Measurements from ENCODE around the gene KSR2. TPM values are rescaled to one million over a fixed set of nuclear protein-coding genes. Genes with fewer than 3 reads are reported as not detected.

The KSR2 gene
- total RNA-seq, 1 experiment from 2014 or later: 2.0 TPM

DNA sequence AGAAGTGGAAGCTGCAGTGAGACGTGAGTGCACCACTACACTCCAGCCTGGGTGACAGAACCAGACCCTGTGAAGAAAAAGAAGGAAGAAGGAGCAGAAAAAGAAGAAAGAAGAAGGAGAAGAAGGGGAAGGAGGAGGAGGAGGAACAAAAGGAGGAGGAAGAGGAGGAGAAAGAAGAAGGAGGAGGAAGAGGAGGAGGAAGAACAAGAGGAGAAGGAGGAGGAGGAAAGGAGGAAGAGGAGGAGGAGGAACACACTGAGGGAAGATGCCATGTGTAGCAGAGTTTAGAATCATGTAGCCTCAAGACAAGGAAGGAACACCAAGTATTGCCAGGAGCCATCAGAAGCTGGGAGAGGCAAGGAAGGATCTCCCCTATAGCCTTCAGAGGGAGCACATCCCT, 241.5 kb downstream of the KSR2 start:
- POLR2A ChIA-PET (ENCODE audit: unreplicated experiment): no interaction called here
- peaks cover 37% of the 10 kb centered on the region for H3K27me3 ChIP-seq (ENCODE audit: insufficient read depth, low read depth)
- BruUV-seq (replicated peaks): no TSS peak
- H3K36me3 ChIP-seq (ENCODE audit: low read depth): no peaks in the 10 kb centered on the region
- H3K79me2 ChIP-seq (ENCODE audit: low read depth): no peaks in the 10 kb centered on the region
- H3K27ac ChIP-seq: no peak overlapping the region
- H4K20me1 ChIP-seq (ENCODE audit: insufficient read depth): peaks cover 3% of the 10 kb centered on the region; the same call in 1 of the 2 replicates
- TF ChIP-seq, protein P1, sequence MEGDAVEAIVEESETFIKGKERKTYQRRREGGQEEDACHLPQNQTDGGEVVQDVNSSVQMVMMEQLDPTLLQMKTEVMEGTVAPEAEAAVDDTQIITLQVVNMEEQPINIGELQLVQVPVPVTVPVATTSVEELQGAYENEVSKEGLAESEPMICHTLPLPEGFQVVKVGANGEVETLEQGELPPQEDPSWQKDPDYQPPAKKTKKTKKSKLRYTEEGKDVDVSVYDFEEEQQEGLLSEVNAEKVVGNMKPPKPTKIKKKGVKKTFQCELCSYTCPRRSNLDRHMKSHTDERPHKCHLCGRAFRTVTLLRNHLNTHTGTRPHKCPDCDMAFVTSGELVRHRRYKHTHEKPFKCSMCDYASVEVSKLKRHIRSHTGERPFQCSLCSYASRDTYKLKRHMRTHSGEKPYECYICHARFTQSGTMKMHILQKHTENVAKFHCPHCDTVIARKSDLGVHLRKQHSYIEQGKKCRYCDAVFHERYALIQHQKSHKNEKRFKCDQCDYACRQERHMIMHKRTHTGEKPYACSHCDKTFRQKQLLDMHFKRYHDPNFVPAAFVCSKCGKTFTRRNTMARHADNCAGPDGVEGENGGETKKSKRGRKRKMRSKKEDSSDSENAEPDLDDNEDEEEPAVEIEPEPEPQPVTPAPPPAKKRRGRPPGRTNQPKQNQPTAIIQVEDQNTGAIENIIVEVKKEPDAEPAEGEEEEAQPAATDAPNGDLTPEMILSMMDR (conservative IDR thresholded peaks at IDR 0.05): no peak
- TF ChIP-seq EZH2 (IDR thresholded peaks at IDR 0.05; ENCODE audit: low read depth): no peak
- H3K4me3 ChIP-seq: no peak overlapping the region
- CTCF ChIA-PET: no interaction called here
- H3K9me2 ChIP-seq (ENCODE audit: insufficient read depth): no peaks in the 10 kb centered on the region
- no peaks in the 10 kb centered on the region for H3K4me1 ChIP-seq (replicated peaks; ENCODE audit: insufficient read depth)
- intact Hi-C loops (cut with micrococcal nuclease; ENCODE audit: unreplicated experiment): no loop called here
- no peaks in the 10 kb centered on the region for H3F3A ChIP-seq (ENCODE audit: insufficient read depth, low read depth)
- H2AFZ ChIP-seq: no peak overlapping the region
- no peaks in the 10 kb centered on the region for H3K9me3 ChIP-seq (ENCODE audit: insufficient read depth, low read depth)
- H3K4me2 ChIP-seq: no peak overlapping the region
- no peak for DNase-seq

- ChIA-PET POLR2A (ENCODE audit: unreplicated experiment) (no interaction called here), CTCF (no interaction called here)
- no peak overlapping the region for H3K4me2 ChIP-seq
- peaks cover 25% of the 10 kb centered on the region for H3K27me3 ChIP-seq (ENCODE audit: insufficient read depth, low read depth)
- H2AFZ ChIP-seq: no peak overlapping the region
- no peaks in the 10 kb centered on the region for H3K36me3 ChIP-seq (ENCODE audit: low read depth)
- H3K9me3 ChIP-seq (ENCODE audit: insufficient read depth, low read depth): no peaks in the 10 kb centered on the region
- H3K27ac ChIP-seq: no peak overlapping the region
- H3K9me2 ChIP-seq (ENCODE audit: insufficient read depth): no peaks in the 10 kb centered on the region
- no peaks in the 10 kb centered on the region for H3K4me1 ChIP-seq (replicated peaks; ENCODE audit: insufficient read depth)
- no peaks in the 10 kb centered on the region for H3F3A ChIP-seq (ENCODE audit: insufficient read depth, low read depth)
- H3K79me2 ChIP-seq (ENCODE audit: low read depth): no peaks in the 10 kb centered on the region
- BruUV-seq (replicated peaks): no TSS peak
- peaks cover 3% of the 10 kb centered on the region; the same call in 1 of the 2 replicates for H4K20me1 ChIP-seq (ENCODE audit: insufficient read depth)
- no peak for TF ChIP-seq EZH2 (IDR thresholded peaks at IDR 0.05; ENCODE audit: low read depth)
- TF ChIP-seq, protein P1 (conservative IDR thresholded peaks at IDR 0.05): no peak
- no peak for DNase-seq
- no peak overlapping the region for H3K4me3 ChIP-seq
- intact Hi-C loops (cut with micrococcal nuclease; ENCODE audit: unreplicated experiment): no loop called here
Measured at GRCh38 chr12:117724543-117724942, 244.2 kb downstream of the KSR2 start.

GRCh38 chr12:117718559-117718958, 250.2 kb downstream of the KSR2 start:
- BruUV-seq (replicated peaks): no TSS peak
- no peak for DNase-seq
- Histone ChIP-seq H3K4me1 (replicated peaks; ENCODE audit: insufficient read depth) (no peaks in the 10 kb centered on the region), H3K36me3 (ENCODE audit: low read depth) (no peaks in the 10 kb centered on the region), H3K4me3 (no peak overlapping the region), H3K9me2 (ENCODE audit: insufficient read depth) (no peaks in the 10 kb centered on the region), H3K79me2 (ENCODE audit: low read depth) (no peaks in the 10 kb centered on the region), H4K20me1 (ENCODE audit: insufficient read depth) (no peaks in the 10 kb centered on the region), H3K27ac (no peak overlapping the region), H3K4me2 (no peak overlapping the region), H3F3A (ENCODE audit: insufficient read depth, low read depth) (no peaks in the 10 kb centered on the region), H3K27me3 (ENCODE audit: insufficient read depth, low read depth) (peaks cover 13% of the 10 kb centered on the region; the same call in 1 of the 2 replicates), H3K9me3 (ENCODE audit: insufficient read depth, low read depth) (no peaks in the 10 kb centered on the region), H2AFZ (no peak overlapping the region)
- CTCF ChIA-PET: no interaction called here
- intact Hi-C loops (cut with micrococcal nuclease; ENCODE audit: unreplicated experiment): no loop called here
- TF ChIP-seq EZH2 (IDR thresholded peaks at IDR 0.05; ENCODE audit: low read depth): no peak
- TF ChIP-seq, protein P1 (conservative IDR thresholded peaks at IDR 0.05): no peak
- POLR2A ChIA-PET (ENCODE audit: unreplicated experiment): no interaction called here
